ENCODE measurements around the gene ZCCHC14.

The ZCCHC14 gene

GRCh38 chr16:87474566-87474996, 18.2 kb downstream of the ZCCHC14 start:
- DNase-seq, result no peak

GRCh38 chr16:87474017-87474416, 18.8 kb downstream of the ZCCHC14 start:
- DNase-seq, result no peak

GRCh38 chr16:87472935-87473334, 19.9 kb downstream of the ZCCHC14 start:
- DNase-seq, result no peak

GRCh38 chr16:87472142-87472778, 20.6 kb downstream of the ZCCHC14 start:
- no peak for DNase-seq

GRCh38 chr16:87471278-87472141, 21.3 kb downstream of the ZCCHC14 start:
- no peak for DNase-seq

GRCh38 chr16:87470332-87470731, 22.5 kb downstream of the ZCCHC14 start:
- DNase-seq, result no peak

- DNase-seq, result no peak
These were observed 23.7 kb downstream of the ZCCHC14 start for GRCh38 chr16:87469169-87469568.

GRCh38 chr16:87468550-87468949, 24.3 kb downstream of the ZCCHC14 start:
- DNase-seq, result no peak

- DNase-seq, result no peak
These were observed 25.8 kb downstream of the ZCCHC14 start for GRCh38 chr16:87466975-87467501.

- DNase-seq, result no peak
These were observed 26.9 kb downstream of the ZCCHC14 start for GRCh38 chr16:87465879-87466278.

- peak in 1 of 2 experiments; percentile 22 for DNase-seq
These were observed 27.5 kb downstream of the ZCCHC14 start for GRCh38 chr16:87465306-87465705.

GRCh38 chr16:87464691-87465300, 28.0 kb downstream of the ZCCHC14 start:
- peak; percentile 49 to 65 for DNase-seq

- DNase-seq, result peak; percentile 57 to 69
These were observed 28.8 kb downstream of the ZCCHC14 start for GRCh38 chr16:87463722-87464690.

GRCh38 chr16:87461466-87461991, 31.3 kb downstream of the ZCCHC14 start:
- peak; percentile 39 to 52 for DNase-seq

- no peak for DNase-seq
These were observed 31.9 kb downstream of the ZCCHC14 start for GRCh38 chr16:87460936-87461335.

- DNase-seq, result no peak
These were observed 33.0 kb downstream of the ZCCHC14 start for GRCh38 chr16:87459833-87460232.

- DNase-seq, result no peak
These were observed 33.8 kb downstream of the ZCCHC14 start for GRCh38 chr16:87459027-87459426.

GRCh38 chr16:87458424-87458915, 34.4 kb downstream of the ZCCHC14 start:
- DNase-seq, result no peak

- peak; percentile 60 to 70 for DNase-seq
These were observed 35.0 kb downstream of the ZCCHC14 start for GRCh38 chr16:87457709-87458423.

- no peak for DNase-seq
These were observed 35.7 kb downstream of the ZCCHC14 start for GRCh38 chr16:87457061-87457611.

- no peak for DNase-seq
These were observed 38.4 kb downstream of the ZCCHC14 start for GRCh38 chr16:87454391-87454790.
